Measurements from ENCODE around the gene SLC26A11.
A peak's percentile ranks its signal among the peaks of the same experiment; 100 is the strongest.
"Not testable (repeated sequence)": the region's sequence is repeated elsewhere in the genome, so short reads cannot be mapped to it uniquely, and the experiment has no call there.

Gene SLC26A11

DNA sequence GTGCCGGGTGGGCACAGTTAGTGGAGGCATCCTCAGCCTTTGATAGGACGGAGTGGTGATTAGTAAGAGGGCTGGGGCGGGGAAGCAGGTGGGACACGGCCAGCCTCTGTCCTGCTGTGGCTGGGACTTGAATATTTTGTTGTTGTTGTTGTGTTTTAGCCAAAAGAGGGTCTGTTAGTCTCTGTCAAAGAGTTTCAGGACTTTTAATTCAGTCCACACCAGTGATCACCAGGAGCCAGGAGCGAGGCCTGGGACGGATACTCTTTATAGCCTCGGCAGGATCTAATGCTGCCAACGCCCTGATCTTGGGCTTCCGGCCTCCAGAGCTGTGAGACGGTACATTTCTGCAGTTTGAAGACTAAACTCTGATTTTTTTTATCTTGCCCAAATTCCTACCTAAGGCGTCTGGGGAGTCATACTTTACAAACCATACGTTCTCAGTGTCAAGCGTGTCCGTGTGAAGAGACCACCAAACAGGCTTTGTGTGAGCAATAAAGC lies 37.5 kb downstream of the SLC26A11 start:
- no peak for DNase-seq
- intact Hi-C loops (cut with DNase I): no loop called here

DNA sequence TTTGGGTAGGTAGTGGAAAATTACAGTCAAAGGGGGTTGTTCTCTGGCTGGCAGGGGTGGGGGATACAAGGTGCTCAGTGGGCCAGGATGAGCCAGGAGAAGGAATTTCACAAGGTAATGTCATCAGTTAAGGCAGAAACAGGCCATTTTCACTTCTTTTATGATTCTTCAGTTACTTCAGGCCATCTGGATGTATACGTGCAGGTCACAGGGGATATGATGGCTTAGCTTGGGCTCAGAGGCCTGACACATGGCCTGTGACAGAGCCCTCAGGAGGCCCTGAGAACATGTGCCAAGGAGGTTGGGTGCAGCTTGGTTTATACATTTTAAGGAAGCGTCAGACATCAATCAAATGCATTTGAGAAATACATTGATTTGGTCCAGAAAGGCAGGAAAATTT lies 38.1 kb downstream of the SLC26A11 start:
- DNase-seq; intact Hi-C loops (cut with DNase I): not testable (repeated sequence)

- intact Hi-C loops (cut with DNase I): loop anchor here (5.0 to 10.0 kb wide), 2 partner anchors 112 to 155 kb away; partner anchors contain the start of genes EIF4A3 and GAA
- DNase-seq: no peak
Observed at GRCh38 chr17:80259457-80260068, 39.3 kb downstream of the SLC26A11 start.

GRCh38 chr17:80260069-80260535 lies 39.9 kb downstream of the SLC26A11 start:
- peak in 9 of 10 donors; percentile 37 to 92 (median 59) for DNase-seq
- intact Hi-C loops (cut with DNase I): loop anchor here (5.0 to 10.0 kb wide), 2 partner anchors 113 to 155 kb away; partner anchors contain the start of genes EIF4A3 and GAA

DNA sequence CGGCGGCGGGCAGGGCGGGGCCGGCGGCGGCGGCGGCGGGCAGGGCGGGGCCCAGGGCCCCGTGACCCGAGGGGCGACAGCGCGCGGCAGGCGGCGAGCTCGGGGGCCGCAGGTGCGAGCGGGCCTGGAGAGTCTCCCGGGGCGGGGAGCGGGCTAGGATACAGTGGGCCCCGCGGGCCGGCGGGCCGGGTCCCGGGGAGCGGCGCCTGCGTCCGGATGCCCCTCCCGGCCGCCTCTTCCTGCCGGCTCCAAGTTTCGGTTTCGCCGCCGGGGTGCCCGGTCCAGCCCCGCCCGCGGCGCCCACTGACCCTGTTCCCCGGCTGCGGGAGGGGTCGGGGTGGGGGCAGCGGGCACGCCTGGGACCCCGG lies 40.5 kb downstream of the SLC26A11 start, which contains the start of gene RNF213:
Gene RNF213, plus strand, starts transcription at position 62 of the 368 bp plus-strand sequence. CDS start 2,830 bp downstream, outside the sequence.
- intact Hi-C loops (cut with DNase I): loop anchor here (5.0 to 10.0 kb wide), 2 partner anchors 113 to 156 kb away; partner anchors contain the start of genes EIF4A3 and GAA
- DNase-seq: peak in 5 of 10 donors; percentile 7 to 88 (median 48)

GRCh38 chr17:80261159-80261894 lies 41.1 kb downstream of the SLC26A11 start:
- DNase-seq: peak in 7 of 10 donors; percentile 13 to 91 (median 48)
- intact Hi-C loops (cut with DNase I): loop anchor here (5.0 to 10.0 kb wide), 2 partner anchors 114 to 157 kb away; partner anchors contain the start of genes EIF4A3 and GAA

DNA sequence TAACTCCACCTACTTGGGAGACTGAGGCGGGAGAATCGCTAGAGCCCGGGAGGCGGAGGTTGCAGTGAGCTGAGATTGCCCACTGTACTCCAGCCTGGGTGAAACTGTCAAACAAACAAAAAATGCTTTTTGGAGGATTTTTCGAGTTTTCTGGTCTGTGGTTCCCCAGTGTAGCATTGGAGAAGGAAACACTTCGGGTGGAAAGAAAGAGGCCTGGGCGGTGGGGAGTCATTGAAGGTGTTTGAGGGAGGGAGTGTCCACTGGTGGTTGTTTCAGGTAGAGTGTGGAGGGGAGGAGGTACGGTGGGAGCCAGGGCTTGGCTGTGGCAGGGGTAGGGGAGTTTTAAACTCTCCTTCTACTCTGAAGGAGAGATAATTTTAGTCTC lies 41.7 kb downstream of the SLC26A11 start:
- no peak for DNase-seq
- intact Hi-C loops (cut with DNase I): loop anchor here (5.0 to 10.0 kb wide), 2 partner anchors 115 to 157 kb away; partner anchors contain the start of genes EIF4A3 and GAA

GRCh38 chr17:80262291-80262690 lies 42.1 kb downstream of the SLC26A11 start:
- no peak for DNase-seq
- intact Hi-C loops (cut with DNase I): loop anchor here (5.0 to 10.0 kb wide), 2 partner anchors 115 to 157 kb away; partner anchors contain the start of genes EIF4A3 and GAA

- intact Hi-C loops (cut with DNase I): loop anchor here (5.0 to 10.0 kb wide), 2 partner anchors 116 to 158 kb away; partner anchors contain the start of genes EIF4A3 and GAA
- DNase-seq: peak in 1 of 10 donors; percentile 79
Observed at GRCh38 chr17:80262775-80263244, 42.6 kb downstream of the SLC26A11 start.

DNA sequence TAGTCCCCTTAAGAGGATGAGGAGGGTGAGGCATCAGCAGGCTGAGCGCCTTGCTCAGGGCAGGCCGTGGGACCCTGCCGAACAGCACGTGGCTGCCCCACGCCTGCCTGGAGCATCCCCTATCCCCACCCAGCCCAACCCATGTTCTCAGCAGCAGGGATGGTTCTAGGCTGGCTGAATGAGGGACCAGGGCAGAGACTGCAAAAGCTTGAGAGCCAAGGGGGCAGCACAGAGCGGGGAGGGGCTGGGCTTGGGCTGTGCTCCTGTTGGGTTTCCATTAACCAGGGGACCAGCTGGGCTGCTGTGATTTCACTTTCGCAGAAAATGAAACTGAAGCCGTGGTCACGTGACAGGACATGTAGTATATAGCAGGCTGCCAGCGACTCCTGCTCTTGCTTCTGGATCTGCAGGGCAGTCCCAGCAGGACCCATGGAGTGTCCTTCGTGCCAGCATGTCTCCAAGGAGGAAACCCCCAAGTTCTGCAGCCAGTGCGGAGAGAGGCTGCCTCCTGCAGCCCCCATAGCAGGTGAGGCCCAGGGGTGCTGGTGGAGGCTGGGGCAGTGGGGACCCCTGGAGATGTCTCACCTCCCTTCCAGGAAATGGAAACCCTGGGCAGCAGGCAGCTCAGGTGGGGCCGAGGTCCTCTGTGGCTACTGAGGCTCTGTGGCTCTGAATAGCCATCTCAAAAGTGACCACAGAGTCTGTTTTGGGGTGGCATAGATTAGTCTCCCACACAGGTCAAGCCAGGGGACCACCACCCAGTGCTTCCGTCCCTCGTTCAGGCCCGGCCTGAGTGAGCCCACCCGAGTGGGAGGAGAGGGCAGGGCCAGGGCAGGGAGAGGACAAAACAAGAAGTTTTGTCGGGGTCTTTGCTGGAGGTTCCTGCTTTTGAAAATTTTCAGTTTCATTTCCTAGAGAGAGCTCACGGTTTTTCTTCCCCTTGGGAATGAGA lies 43.3 kb downstream of the SLC26A11 start:
- peak in 6 of 10 donors; percentile 16 to 83 (median 44) for DNase-seq
- intact Hi-C loops (cut with DNase I): loop anchor here (5.0 to 10.0 kb wide), 2 partner anchors 116 to 159 kb away; partner anchors contain the start of genes EIF4A3 and GAA

- intact Hi-C loops (cut with DNase I): loop anchor here (5.0 to 10.0 kb wide), 2 partner anchors 117 to 160 kb away; partner anchors contain the start of genes EIF4A3 and GAA
- DNase-seq: peak in 1 of 10 donors; percentile 77
Observed at GRCh38 chr17:80264205-80265075, 44.2 kb downstream of the SLC26A11 start.

- DNase-seq: no peak
- intact Hi-C loops (cut with DNase I): loop anchor here (10.0 kb wide), 1 partner anchor 161 kb away; the partner anchor contains the start of gene GAA
Observed at GRCh38 chr17:80265205-80266068, 45.2 kb downstream of the SLC26A11 start.

GRCh38 chr17:80267391-80267790 lies 47.2 kb downstream of the SLC26A11 start:
- intact Hi-C loops (cut with DNase I): loop anchor here (10.0 kb wide), 1 partner anchor 163 kb away; the partner anchor contains the start of gene GAA
- no peak for DNase-seq

DNA sequence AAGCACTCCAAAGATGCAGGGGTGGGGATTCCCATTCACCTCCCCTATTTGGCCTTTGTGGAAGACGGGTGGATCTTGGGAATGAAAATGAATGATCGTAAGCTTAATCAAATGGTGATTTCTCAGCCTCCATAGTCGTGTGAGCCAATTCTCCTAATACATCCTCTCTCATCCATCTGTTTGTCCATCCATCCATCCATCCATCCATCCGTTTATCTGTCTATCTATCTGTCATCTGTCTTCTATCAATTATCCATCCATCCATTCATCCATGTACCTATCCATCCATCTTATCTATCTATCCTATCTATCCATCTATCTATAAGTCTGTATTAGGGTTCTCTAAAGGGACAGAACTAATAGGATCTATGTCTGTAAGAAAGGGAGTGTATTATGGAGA lies 48.2 kb downstream of the SLC26A11 start:
- intact Hi-C loops (cut with DNase I): loop anchor here (10.0 kb wide), 1 partner anchor 164 kb away; the partner anchor contains the start of gene GAA

DNA sequence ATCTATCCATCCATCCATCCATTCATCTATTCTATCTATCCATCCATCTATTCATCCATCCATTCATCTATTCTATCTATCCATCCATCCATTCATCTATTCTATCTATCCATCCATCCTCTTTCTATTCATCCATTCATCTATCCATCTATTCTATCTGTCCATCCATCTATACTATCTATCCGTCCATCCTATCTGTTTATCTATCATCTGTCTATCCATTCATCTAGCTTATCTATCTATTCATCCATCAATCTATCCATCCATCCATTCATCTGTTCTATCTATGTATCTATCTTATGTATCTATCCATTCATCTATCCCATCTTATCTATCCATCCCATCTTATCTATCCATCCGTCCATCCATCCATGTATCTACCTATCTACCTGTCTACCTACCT lies 49.2 kb downstream of the SLC26A11 start:
- intact Hi-C loops (cut with DNase I): loop anchor here (10.0 kb wide), 1 partner anchor 165 kb away; the partner anchor contains the start of gene GAA
- DNase-seq: no peak

More for the DNA sequence above, 48.2 kb downstream of the SLC26A11 start:
- DNase-seq: no peak

DNA sequence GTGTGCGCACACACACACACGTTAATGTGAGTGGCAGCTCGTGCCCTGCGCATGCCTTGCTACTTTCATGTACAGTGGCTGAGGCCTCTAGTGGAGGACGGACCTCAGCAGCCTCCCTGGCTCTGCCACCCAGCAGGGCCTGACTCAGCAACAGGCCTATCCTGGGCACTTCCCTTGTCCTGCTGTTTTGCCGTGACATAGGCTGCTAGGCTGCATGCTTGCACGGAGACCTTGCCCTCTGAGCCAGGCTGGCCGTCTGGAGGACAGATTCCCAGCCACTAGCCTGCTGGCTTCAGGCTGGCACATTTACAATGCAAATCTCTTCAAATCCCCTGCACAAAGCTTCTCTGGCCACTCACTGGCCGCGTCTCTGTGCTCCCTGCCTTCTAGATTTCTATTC lies 49.9 kb downstream of the SLC26A11 start:
- intact Hi-C loops (cut with DNase I): no loop called here
- DNase-seq: no peak

GRCh38 chr17:80270836-80271235 lies 50.6 kb downstream of the SLC26A11 start:
- intact Hi-C loops (cut with DNase I): no loop called here
- DNase-seq: no peak

All from posterior cingulate gyrus (tissue), 11 donors.